SK-N-MC (cell line): ENCODE measurements around the gene APLF.

ENCODE experiments used
- EZH2 ChIP-seq: fragments of 200-600 bp; sonication (generic); IDR thresholded peaks from one replicate; pipeline ENCODE4 v1.6.1; 2017; ENCODE audit warnings: antibody characterized with exemption
- POLR2AphosphoS5 ChIP-seq: IDR thresholded peaks from 2 replicates; pipeline ENCODE4 v1.6.1; 2012; ENCODE audit warnings: mild to moderate bottlenecking, low read depth, low read length, borderline replicate concordance

DNA sequence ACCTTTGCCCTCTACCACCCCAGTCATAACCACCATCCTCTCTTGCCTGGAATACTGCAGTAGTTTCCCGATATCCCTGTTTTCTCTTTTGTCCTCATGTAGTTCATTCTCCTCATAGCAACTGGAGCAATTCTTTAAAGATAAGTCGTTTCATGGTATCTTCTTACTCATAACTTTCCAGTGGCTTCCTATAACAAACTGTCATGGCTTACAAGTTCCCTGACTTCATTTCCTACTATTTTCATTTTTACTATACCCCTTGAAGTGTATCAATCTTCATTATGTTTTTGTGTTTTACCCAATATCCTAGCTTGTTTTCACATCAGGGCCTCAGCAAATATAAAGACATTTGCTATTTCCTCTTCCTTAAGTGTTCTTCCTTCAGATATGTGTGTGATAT, 92.3 kb downstream of the APLF start:
- TF ChIP-seq POLR2AphosphoS5 (no peak), EZH2 (no peak)
